ENCODE results near the gene FRY.

DNA sequence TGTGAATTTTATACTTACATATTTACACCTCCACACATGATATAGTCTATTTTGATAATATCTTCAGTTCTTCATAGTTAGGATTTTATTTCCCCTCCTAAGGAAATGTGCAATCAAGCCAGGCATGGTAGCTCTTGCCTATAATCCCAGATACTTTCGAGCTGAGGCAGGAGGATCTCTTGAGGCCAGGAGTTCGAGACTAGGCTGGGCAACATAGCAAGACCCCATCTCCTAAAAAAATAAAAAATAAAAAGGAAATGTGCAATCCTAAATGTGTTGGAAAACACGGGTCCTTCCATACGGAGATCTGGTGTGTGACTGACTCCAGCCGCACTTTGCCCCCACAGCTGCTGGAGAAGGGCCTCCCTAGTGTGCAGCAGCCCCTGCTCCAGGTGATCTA is 212.1 kb downstream of the FRY start:
- TF ChIP-seq ZNF274 (CRISPR knock-in tag; IDR thresholded peaks at IDR 0.05) (no peak), SMAD9 (CRISPR knock-in tag; IDR thresholded peaks at IDR 0.05) (no peak), POLR2AphosphoS2 (IDR thresholded peaks at IDR 0.05; ENCODE audit: low read depth, low read length) (no peak), TARDBP (CRISPR knock-in tag; IDR thresholded peaks at IDR 0.05) (no peak)
- TF ChIP-seq, protein P1, sequence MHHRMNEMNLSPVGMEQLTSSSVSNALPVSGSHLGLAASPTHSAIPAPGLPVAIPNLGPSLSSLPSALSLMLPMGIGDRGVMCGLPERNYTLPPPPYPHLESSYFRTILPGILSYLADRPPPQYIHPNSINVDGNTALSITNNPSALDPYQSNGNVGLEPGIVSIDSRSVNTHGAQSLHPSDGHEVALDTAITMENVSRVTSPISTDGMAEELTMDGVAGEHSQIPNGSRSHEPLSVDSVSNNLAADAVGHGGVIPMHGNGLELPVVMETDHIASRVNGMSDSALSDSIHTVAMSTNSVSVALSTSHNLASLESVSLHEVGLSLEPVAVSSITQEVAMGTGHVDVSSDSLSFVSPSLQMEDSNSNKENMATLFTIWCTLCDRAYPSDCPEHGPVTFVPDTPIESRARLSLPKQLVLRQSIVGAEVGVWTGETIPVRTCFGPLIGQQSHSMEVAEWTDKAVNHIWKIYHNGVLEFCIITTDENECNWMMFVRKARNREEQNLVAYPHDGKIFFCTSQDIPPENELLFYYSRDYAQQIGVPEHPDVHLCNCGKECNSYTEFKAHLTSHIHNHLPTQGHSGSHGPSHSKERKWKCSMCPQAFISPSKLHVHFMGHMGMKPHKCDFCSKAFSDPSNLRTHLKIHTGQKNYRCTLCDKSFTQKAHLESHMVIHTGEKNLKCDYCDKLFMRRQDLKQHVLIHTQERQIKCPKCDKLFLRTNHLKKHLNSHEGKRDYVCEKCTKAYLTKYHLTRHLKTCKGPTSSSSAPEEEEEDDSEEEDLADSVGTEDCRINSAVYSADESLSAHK (CRISPR knock-in tag; IDR thresholded peaks at IDR 0.05; ENCODE audit: borderline replicate concordance): no peak

All from HepG2 (cell line).